HepG2 (cell line): ENCODE data around the gene INTS3. TPM values are rescaled to one million over a fixed set of nuclear protein-coding genes. Genes with fewer than 3 reads are reported as not detected.

Source experiments
- ATAC-seq: fragments of 200-7000 bp; cut with Tn5 transposase; 3 replicates; pipeline ENCODE4 v1.9.1; 2020; ENCODE audit warnings: mild to moderate bottlenecking, moderate library complexity
- BruUV-seq: library from RNA; stranded (reverse); fragments of 400-500 nt; replicated peaks from 2 replicates; lab custom pipeline; 2021; lab: Mats Ljungman, UMichigan
- CTCF ChIA-PET: fragments of 300-600 bp; formaldehyde crosslinking; extraction: SDS; loops from one replicate; lab custom pipeline; 2021; ENCODE audit warnings: low total read pairs, inconsistent platforms, low intra/inter-chr PET ratio; lab: Yijun Ruan, JAX
- POLR2A ChIA-PET: fragments of 350-600 bp; sonication (Branson Sonifier 250); formaldehyde crosslinking; loops from one replicate; lab custom pipeline; 2020; ENCODE audit warnings: antibody characterized with exemption, inconsistent platforms; lab: Yijun Ruan, JAX
- DNase-seq: peaks from one replicate; pipeline ENCODE4 v3.0.0-alpha.2; 2015; ENCODE audit warnings: low spot score
- FAIRE-seq: peaks from 3 replicates; lab custom pipeline; 2011; peaks lifted over from hg19 to GRCh38; lab: Jason Lieb, UNC
- H2AFZ ChIP-seq: one replicate; pipeline ENCODE4 v1.6.1; 2011; ENCODE audit warnings: low read length, inconsistent platforms
- H3K27ac ChIP-seq: fragments of 300-600 bp; 3 replicates; pipeline ENCODE4 v1.8.0; 2011; ENCODE audit warnings: mixed run types, mild to moderate bottlenecking, mixed read lengths, low read length, inconsistent platforms; ENCODE audit not compliant: insufficient read depth; ENCODE audit errors: extremely low read length
- H3K27me3 ChIP-seq, 2 experiments: fragments of 200-600 bp in 1 of 2; 2 replicates in 1 of 2; 3 replicates in 1 of 2; pipeline versions ENCODE4 v1.6.0 to v1.8.0; 2011; ENCODE audit warnings: low read length in 2 of 2, mild to moderate bottlenecking in 2 of 2, moderate library complexity in 2 of 2, inconsistent platforms in 1 of 2; ENCODE audit not compliant: insufficient read depth in 2 of 2, control insufficient read depth in 1 of 2
- H3K36me3 ChIP-seq, 2 experiments: fragments of 200-600 bp in 1 of 2; replicated peaks in 1 of 2; 2 replicates in 1 of 2; 3 replicates in 1 of 2; pipeline versions ENCODE4 v1.5.1 to v1.8.0; 2011; ENCODE audit warnings: low read length in 2 of 2, inconsistent platforms in 1 of 2; ENCODE audit not compliant: insufficient read depth in 2 of 2, control insufficient read depth in 1 of 2
- H3K4me1 ChIP-seq: 2 replicates; pipeline ENCODE4 v1.5.1; 2012; ENCODE audit warnings: low read length, inconsistent platforms; ENCODE audit not compliant: insufficient read depth
- H3K4me2 ChIP-seq: 2 replicates; pipeline ENCODE4 v1.6.0; 2011; ENCODE audit warnings: low read depth, low read length, inconsistent platforms
- H3K4me3 ChIP-seq, 3 experiments: fragments of 200-600 bp in 1 of 3; sonication (generic), shearing (Covaris generic) in 1 of 3; replicated peaks in 1 of 3; 2 replicates each; pipeline ENCODE4 v1.5.1; 2011 to 2016; ENCODE audit warnings: low read length in 3 of 3, inconsistent platforms in 2 of 3, low read depth in 2 of 3, mild to moderate bottlenecking in 2 of 3, control low read depth in 1 of 3, mixed read lengths in 1 of 3; ENCODE audit not compliant: insufficient read depth in 1 of 3
- H3K79me2 ChIP-seq: one replicate; pipeline ENCODE4 v1.6.1; 2011; ENCODE audit warnings: low read length, inconsistent platforms; ENCODE audit not compliant: insufficient read depth
- H3K9ac ChIP-seq: 2 replicates; pipeline ENCODE4 v1.6.0; 2011; ENCODE audit warnings: mild to moderate bottlenecking, low read depth, low read length, inconsistent platforms; ENCODE audit not compliant: insufficient read depth
- H3K9me3 ChIP-seq: 2 replicates; pipeline ENCODE4 v1.5.1; 2012; ENCODE audit warnings: mild to moderate bottlenecking, low read length
- H4K20me1 ChIP-seq: 2 replicates; pipeline ENCODE4 v1.6.0; 2011; ENCODE audit warnings: inconsistent platforms, mild to moderate bottlenecking, low read length, moderate library complexity; ENCODE audit not compliant: insufficient read depth
- KDM5A ChIP-seq: fragments of 200-600 bp; sonication (generic); IDR thresholded peaks from 2 replicates; pipeline ENCODE4 v1.7.0; 2018; ENCODE audit warnings: antibody characterized with exemption, mild to moderate bottlenecking, low read length, borderline replicate concordance
- MED8 ChIP-seq: sonication (generic); formaldehyde crosslinking; IDR thresholded peaks from 2 replicates; pipeline ENCODE4 v1.8.1; 2023; ENCODE audit warnings: mild to moderate bottlenecking, missing genetic modification reagents; ENCODE audit not compliant: insufficient replicate concordance
- MYNN ChIP-seq: sonication (generic); formaldehyde crosslinking; IDR thresholded peaks from 2 replicates; pipeline ENCODE4 v1.4.0; 2020; ENCODE audit warnings: mild to moderate bottlenecking, low read depth, missing genetic modification reagents
- PPARG ChIP-seq: conservative IDR thresholded peaks from 2 replicates; pipeline ENCODE4 v1.6.1; 2016; ENCODE audit warnings: missing biosample characterization, missing genetic modification reagents
- SNRNP70 ChIP-seq: fragments of 200-400 bp; formaldehyde crosslinking; IDR thresholded peaks from 2 replicates; pipeline ENCODE4 v1.6.1; 2017; ENCODE audit warnings: mild to moderate bottlenecking, low read depth, low read length, moderate library complexity
- ZNF513 ChIP-seq: sonication (generic); formaldehyde crosslinking; conservative IDR thresholded peaks from 2 replicates; pipeline ENCODE4 v1.5.0; 2020; ENCODE audit warnings: missing genetic modification reagents
- ZNF749 ChIP-seq: sonication (generic); formaldehyde crosslinking; IDR thresholded peaks from 2 replicates; pipeline ENCODE4 v1.8.0; 2022; ENCODE audit warnings: mild to moderate bottlenecking, missing genetic modification reagents, moderate library complexity, borderline replicate concordance
- WGBS: methylation state at CpG from one replicate; pipeline ENCODE4 v1.1.6; 2017; ENCODE audit warnings: low lambda C conversion rate; 5-methylcytosine and 5-hydroxymethylcytosine counted together
- in situ Hi-C: cut with HindIII; loops from 2 replicates; pipeline ENCODE4 v1.10.0; 2017; ENCODE audit warnings: low pct_unique_long_range_greater_than_20kb; ENCODE audit not compliant: extremely low pct_ligation_motif_present
- intact Hi-C: fragments of 100-400 bp; cut with micrococcal nuclease; formaldehyde crosslinking; loops from one replicate; pipeline ENCODE4 v1.10.0; 2022; ENCODE audit not compliant: unreplicated experiment
- polyA plus RNA-seq, 8 experiments: library from polyadenylated mRNA; depleted of rRNA in 3 of 8; stranded (reverse) in 7 of 8; unstranded in 1 of 8; fragments of >200 nt; fragmentation: Illumina TruSeq in 4 of 8; extraction: Trizol in 4 of 8; gene quantifications; 2 replicates each; pipeline versions ENCODE4 v1.2.1 to v1.2.3, GENCODE V29; 2011 to 2016; ENCODE audit warnings: low read depth in 4 of 8, missing spikeins in 1 of 8, mixed read lengths in 1 of 8; ENCODE audit not compliant: insufficient read depth in 1 of 8
- total RNA-seq, 5 experiments: library from RNA; depleted of rRNA; stranded (reverse); fragments of >200 nt; fragmentation: Illumina TruSeq; extraction: Trizol; gene quantifications; 2 replicates each; pipeline ENCODE4 v1.2.3, GENCODE V29; 2016; ENCODE audit warnings: low read depth in 1 of 5
- TF ChIP-seq, protein P1 (sequence below): sonication (generic); formaldehyde crosslinking; IDR thresholded peaks from 2 replicates; pipeline ENCODE4 v1.8.1; 2023; ENCODE audit warnings: mild to moderate bottlenecking, missing genetic modification reagents
- TF ChIP-seq, protein P2 (sequence below): sonication (generic); formaldehyde crosslinking; IDR thresholded peaks from 2 replicates; pipeline ENCODE4 v1.4.0; 2020; ENCODE audit warnings: missing genetic modification reagents, borderline replicate concordance

The INTS3 gene
- total and polyA plus RNA-seq, 2 of the 13 experiments (the other 11 are each of a cell fraction or from before 2014, with no cell fraction given): 17.2 to 27.2 TPM

GRCh38 chr1:153800516-153800915 lies 72.7 kb downstream of the INTS3 start:
- Histone ChIP-seq H3K4me1 (peaks cover 20% of the 10 kb centered on the region), H3K27me3 (peaks cover under 1 to 14% of the 10 kb centered on the region in 2 experiments; a peak in 4 of 5 replicates), H3K4me2 (no peak overlapping the region), H3K9me3 (no peaks in the 10 kb centered on the region), H3K79me2 (no peaks in the 10 kb centered on the region), H3K9ac (no peak overlapping the region), H3K4me3 (no peak overlapping the region), H4K20me1 (no peaks in the 10 kb centered on the region), H3K27ac (no peak overlapping the region), H2AFZ (no peak overlapping the region), H3K36me3 (no peaks in the 10 kb centered on the region)
- ChIA-PET POLR2A (no interaction called here), CTCF (no interaction called here)
- FAIRE-seq (no peak), DNase-seq (no peak), ATAC-seq (peak; percentile 6; the same call in 1 of the 3 replicates)
- no peak for TF ChIP-seq KDM5A
- TF ChIP-seq, protein P1, sequence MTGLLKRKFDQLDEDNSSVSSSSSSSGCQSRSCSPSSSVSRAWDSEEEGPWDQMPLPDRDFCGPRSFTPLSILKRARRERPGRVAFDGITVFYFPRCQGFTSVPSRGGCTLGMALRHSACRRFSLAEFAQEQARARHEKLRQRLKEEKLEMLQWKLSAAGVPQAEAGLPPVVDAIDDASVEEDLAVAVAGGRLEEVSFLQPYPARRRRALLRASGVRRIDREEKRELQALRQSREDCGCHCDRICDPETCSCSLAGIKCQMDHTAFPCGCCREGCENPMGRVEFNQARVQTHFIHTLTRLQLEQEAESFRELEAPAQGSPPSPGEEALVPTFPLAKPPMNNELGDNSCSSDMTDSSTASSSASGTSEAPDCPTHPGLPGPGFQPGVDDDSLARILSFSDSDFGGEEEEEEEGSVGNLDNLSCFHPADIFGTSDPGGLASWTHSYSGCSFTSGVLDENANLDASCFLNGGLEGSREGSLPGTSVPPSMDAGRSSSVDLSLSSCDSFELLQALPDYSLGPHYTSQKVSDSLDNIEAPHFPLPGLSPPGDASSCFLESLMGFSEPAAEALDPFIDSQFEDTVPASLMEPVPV (CRISPR knock-in tag): no peak
- TF ChIP-seq PPARG (CRISPR knock-in tag): no peak
- no peak for TF ChIP-seq MYNN (CRISPR knock-in tag)
- no peak for TF ChIP-seq ZNF513 (CRISPR knock-in tag)
- TF ChIP-seq MED8 (CRISPR knock-in tag): no peak
- no peak for TF ChIP-seq SNRNP70
- TF ChIP-seq ZNF749 (CRISPR knock-in tag): no peak
- TF ChIP-seq, protein P2, sequence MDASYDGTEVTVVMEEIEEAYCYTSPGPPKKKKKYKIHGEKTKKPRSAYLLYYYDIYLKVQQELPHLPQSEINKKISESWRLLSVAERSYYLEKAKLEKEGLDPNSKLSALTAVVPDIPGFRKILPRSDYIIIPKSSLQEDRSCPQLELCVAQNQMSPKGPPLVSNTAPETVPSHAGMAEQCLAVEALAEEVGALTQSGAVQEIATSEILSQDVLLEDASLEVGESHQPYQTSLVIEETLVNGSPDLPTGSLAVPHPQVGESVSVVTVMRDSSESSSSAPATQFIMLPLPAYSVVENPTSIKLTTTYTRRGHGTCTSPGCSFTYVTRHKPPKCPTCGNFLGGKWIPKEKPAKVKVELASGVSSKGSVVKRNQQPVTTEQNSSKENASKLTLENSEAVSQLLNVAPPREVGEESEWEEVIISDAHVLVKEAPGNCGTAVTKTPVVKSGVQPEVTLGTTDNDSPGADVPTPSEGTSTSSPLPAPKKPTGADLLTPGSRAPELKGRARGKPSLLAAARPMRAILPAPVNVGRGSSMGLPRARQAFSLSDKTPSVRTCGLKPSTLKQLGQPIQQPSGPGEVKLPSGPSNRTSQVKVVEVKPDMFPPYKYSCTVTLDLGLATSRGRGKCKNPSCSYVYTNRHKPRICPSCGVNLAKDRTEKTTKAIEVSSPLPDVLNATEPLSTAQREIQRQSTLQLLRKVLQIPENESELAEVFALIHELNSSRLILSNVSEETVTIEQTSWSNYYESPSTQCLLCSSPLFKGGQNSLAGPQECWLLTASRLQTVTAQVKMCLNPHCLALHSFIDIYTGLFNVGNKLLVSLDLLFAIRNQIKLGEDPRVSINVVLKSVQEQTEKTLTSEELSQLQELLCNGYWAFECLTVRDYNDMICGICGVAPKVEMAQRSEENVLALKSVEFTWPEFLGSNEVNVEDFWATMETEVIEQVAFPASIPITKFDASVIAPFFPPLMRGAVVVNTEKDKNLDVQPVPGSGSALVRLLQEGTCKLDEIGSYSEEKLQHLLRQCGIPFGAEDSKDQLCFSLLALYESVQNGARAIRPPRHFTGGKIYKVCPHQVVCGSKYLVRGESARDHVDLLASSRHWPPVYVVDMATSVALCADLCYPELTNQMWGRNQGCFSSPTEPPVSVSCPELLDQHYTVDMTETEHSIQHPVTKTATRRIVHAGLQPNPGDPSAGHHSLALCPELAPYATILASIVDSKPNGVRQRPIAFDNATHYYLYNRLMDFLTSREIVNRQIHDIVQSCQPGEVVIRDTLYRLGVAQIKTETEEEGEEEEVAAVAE (CRISPR knock-in tag): no peak
- no TSS peak for BruUV-seq
- in situ Hi-C loops (no loop called here), intact Hi-C loops (no loop called here)
- WGBS: no CpG with 5 or more reads among the region's 7 CpGs
